Left lung (tissue), 10 donors: ENCODE measurements around the gene KIAA1549. TPM values are rescaled to one million over a fixed set of nuclear protein-coding genes. Genes with fewer than 3 reads are reported as not detected.

Experiments
- ATAC-seq: fragments of 200-7000 bp; cut with Tn5 transposase; one replicate; pipeline ENCODE4 v1.9.1; 2020; ENCODE audit warnings: moderate library complexity
- DNase-seq, 4 donors: peaks; one replicate each; pipeline ENCODE4 v3.0.0-alpha.2; 2013 to 2020
- H3K27ac ChIP-seq, 2 donors: fragments of 200-600 bp; sonication (generic) in 1 of 2; one replicate each; pipeline versions ENCODE4 v1.5.0 to v1.8.0; 2020 to 2021
- H3K27me3 ChIP-seq, 2 donors: fragments of 200-600 bp; sonication (generic) in 1 of 2; one replicate each; pipeline versions ENCODE4 v1.5.0 to v1.8.0; 2020 to 2021
- H3K36me3 ChIP-seq, 2 donors: fragments of 200-600 bp; sonication (generic) in 1 of 2; one replicate each; pipeline versions ENCODE4 v1.5.0 to v1.8.0; 2020 to 2021
- H3K4me1 ChIP-seq, 2 donors: fragments of 200-600 bp; one replicate each; pipeline ENCODE4 v1.8.0; 2021
- H3K4me3 ChIP-seq, 2 donors: fragments of 200-600 bp; sonication (generic) in 1 of 2; one replicate each; pipeline versions ENCODE4 v1.5.0 to v1.8.0; 2020 to 2021; ENCODE audit warnings: mild to moderate bottlenecking in 1 of 2
- H3K9me3 ChIP-seq, 2 donors: fragments of 200-600 bp; sonication (generic) in 1 of 2; one replicate each; pipeline versions ENCODE4 v1.5.0 to v1.8.0; 2020 to 2021
- CTCF ChIP-seq, 2 donors: fragments of 200-600 bp; sonication (generic) in 1 of 2; IDR thresholded peaks; one replicate each; pipeline versions ENCODE4 v1.5.0 to v1.8.0; 2021; ENCODE audit warnings: antibody characterized with exemption in 2 of 2
- intact Hi-C, 2 donors: fragments of 100-400 bp; cut with DNase I; formaldehyde crosslinking; loops; one replicate each; pipeline versions ENCODE4 v1.11.2 to v1.14.2; 2022
- polyA plus RNA-seq, 6 donors: library from polyadenylated mRNA; unstranded; fragments of 120-200 nt; gene quantifications; one replicate each; pipeline ENCODE4 v1.2.1, GENCODE V29; 2013; ENCODE audit not compliant: insufficient read length in 6 of 6
- total RNA-seq, 2 donors: library from RNA; stranded (reverse); fragmentation: NEBNext Ultra II Directional; extraction: Animal tissue kit (Norgen Biotek cat#: 25700); gene quantifications; one replicate each; pipeline ENCODE4 v1.2.1, GENCODE V29; 2021
- donor health status: DM: no; HTN: yes; CAD: no.
- donor health status: DM: no; HTN: no; CAD: no.

The KIAA1549 gene
- total and polyA plus RNA-seq, 8 donors, result 4.1 to 16.9 (median 14.9) TPM

- Histone ChIP-seq H3K4me3 (no peak overlapping the region), H3K27ac (no peak overlapping the region), H3K4me1 (no peaks in the 10 kb centered on the region), H3K9me3 (no peaks in the 10 kb centered on the region), H3K36me3 (no peaks in the 10 kb centered on the region), H3K27me3 (no peaks in the 10 kb centered on the region)
- ATAC-seq, result no peak
- TF ChIP-seq CTCF (IDR thresholded peaks at IDR 0.05), result no peak
- peak in 2 of 4 donors; percentile 32 to 47 for DNase-seq
- intact Hi-C loops, result no loop called here
These were observed 90.4 kb downstream of the KIAA1549 start for GRCh38 chr7:138890499-138891445.

- H3K4me3 ChIP-seq, result no peak overlapping the region
- H3K4me1 ChIP-seq, result no peaks in the 10 kb centered on the region
- DNase-seq, result no peak
- no peaks in the 10 kb centered on the region for H3K27me3 ChIP-seq
- intact Hi-C loops, result loop anchor here in 1 of 2 donors (10.0 kb wide), 1 partner anchor 95 kb away; the partner anchor contains the start of gene KIAA1549
- no peak overlapping the region for H3K27ac ChIP-seq
- no peak for ATAC-seq
- H3K9me3 ChIP-seq, result no peaks in the 10 kb centered on the region
- no peaks in the 10 kb centered on the region for H3K36me3 ChIP-seq
- TF ChIP-seq CTCF (IDR thresholded peaks at IDR 0.05), result no peak
These were observed 91.3 kb downstream of the KIAA1549 start for GRCh38 chr7:138889582-138890498.

- intact Hi-C loops, result loop anchor here in 1 of 2 donors (10.0 kb wide), 1 partner anchor 97 kb away; the partner anchor contains the start of gene KIAA1549
- Histone ChIP-seq H3K4me1 (no peaks in the 10 kb centered on the region), H3K9me3 (no peaks in the 10 kb centered on the region), H3K27me3 (no peaks in the 10 kb centered on the region), H3K4me3 (no peak overlapping the region), H3K27ac (no peak overlapping the region), H3K36me3 (no peaks in the 10 kb centered on the region)
- no peak for TF ChIP-seq CTCF (IDR thresholded peaks at IDR 0.05)
- no peak for DNase-seq
- ATAC-seq, result no peak
These were observed 93.1 kb downstream of the KIAA1549 start for GRCh38 chr7:138887872-138888656.

GRCh38 chr7:138887085-138887710 is 94.0 kb downstream of the KIAA1549 start:
- intact Hi-C loops, result loop anchor here in 1 of 2 donors (10.0 kb wide), 1 partner anchor 98 kb away; the partner anchor contains the start of gene KIAA1549
- no peak for DNase-seq

More at GRCh38 chr7:138887085-138887710, 94.0 kb downstream of the KIAA1549 start:
- Histone ChIP-seq H3K27me3 (no peaks in the 10 kb centered on the region), H3K27ac (no peak overlapping the region), H3K9me3 (no peaks in the 10 kb centered on the region), H3K36me3 (no peaks in the 10 kb centered on the region), H3K4me3 (no peak overlapping the region), H3K4me1 (no peaks in the 10 kb centered on the region)
- no peak for ATAC-seq
- TF ChIP-seq CTCF (IDR thresholded peaks at IDR 0.05), result no peak
